Measurements from ENCODE around the gene ARMC12. TPM values are rescaled to one million over a fixed set of nuclear protein-coding genes. Genes with fewer than 3 reads are reported as not detected.

ARMC12 gene
- total and polyA plus RNA-seq, 10 of the 15 experiments (the other 5 are each of a cell fraction or from before 2014, with no cell fraction given): 0.10 to 1.6 (median 0.62) TPM

DNA sequence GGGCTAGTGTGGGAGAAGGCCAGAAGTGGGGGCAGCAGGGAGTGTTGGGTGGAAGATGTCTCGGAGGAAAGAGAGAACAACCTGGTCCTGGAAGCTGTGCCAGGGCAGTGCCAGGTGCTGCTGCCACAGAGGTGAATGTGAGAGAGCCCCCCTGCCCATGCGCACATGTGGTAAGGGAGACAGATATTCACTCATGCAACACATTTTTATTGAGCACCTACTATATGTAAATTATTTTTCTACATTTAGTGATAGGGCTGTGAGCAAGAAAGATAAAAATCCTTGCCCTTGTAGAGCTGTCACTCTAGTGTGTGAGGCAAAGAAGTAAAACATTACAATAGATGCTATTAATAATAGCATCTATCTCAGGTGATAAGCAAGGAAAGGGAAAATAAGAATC is 44.5 kb downstream of the ARMC12 start:
- no peak for ATAC-seq
- Histone ChIP-seq H3K79me2 (ENCODE audit: control insufficient read depth, insufficient read depth, low read length) (no peaks in the 10 kb centered on the region), H3K4me2 (ENCODE audit: control insufficient read depth, insufficient read depth) (no peak overlapping the region), H3K4me1 (ENCODE audit: control insufficient read depth, insufficient read depth, low read length) (no peaks in the 10 kb centered on the region), H4K20me1 (ENCODE audit: control insufficient read depth, insufficient read depth) (no peaks in the 10 kb centered on the region), H3K9ac (ENCODE audit: control insufficient read depth, insufficient read depth, low read length) (no peak overlapping the region), H2AFZ (ENCODE audit: control insufficient read depth, low read depth, low read length) (no peak overlapping the region), H3K9me3 (replicated peaks; ENCODE audit: control insufficient read depth, insufficient read depth, low read length) (no peaks in the 10 kb centered on the region), H3K36me3 (ENCODE audit: control insufficient read depth in 2 of 2, insufficient read depth in 2 of 2, low read length in 1 of 2) (no peaks in the 10 kb centered on the region), H3K4me3 (no peak overlapping the region), H3K27me3 (replicated peaks in 1 of 2; ENCODE audit: control insufficient read depth in 2 of 2, insufficient read depth in 2 of 2, low read length in 1 of 2) (no peaks in the 10 kb centered on the region; a peak in 1 of 4 replicates), H3K27ac (ENCODE audit: control insufficient read depth, insufficient read depth) (no peak overlapping the region)
- 55% methylated on average over 2 of the region's 2 CpGs for WGBS (ENCODE audit: insufficient coverage, insufficient replicate concordance, low lambda C conversion rate, missing lambda C conversion rate)
- ChIA-PET SMC1A (ENCODE audit: uncharacterized antibody, unreplicated experiment) (no interaction called here), POLR2A (no interaction called here), CTCF (no interaction called here), RAD21 (ENCODE audit: unreplicated experiment) (no interaction called here)
- FAIRE-seq: no peak
- in situ Hi-C loops (cut with MboI) (no loop called here), intact Hi-C loops (cut with micrococcal nuclease; ENCODE audit: unreplicated experiment) (no loop called here)
- DNase-seq (ENCODE audit: low read depth, low spot score): no peak
- TF ChIP-seq SMAD5 (IDR thresholded peaks at IDR 0.05; ENCODE audit: low read depth) (no peak), ASH2L (IDR thresholded peaks at IDR 0.05; ENCODE audit: borderline replicate concordance, low read depth) (no peak), POLR2AphosphoS5 (IDR thresholded peaks at IDR 0.05; ENCODE audit: low read length) (no peak), MXI1 (IDR thresholded peaks at IDR 0.05; ENCODE audit: low read depth, low read length) (no peak), ETV6 (conservative IDR thresholded peaks at IDR 0.05 in 1 of 2, IDR thresholded peaks at IDR 0.05 in 1 of 2; ENCODE audit: borderline replicate concordance in 1 of 2, low read depth in 1 of 2) (no peak), LARP7 (IDR thresholded peaks at IDR 0.05) (no peak), SMARCA5 (IDR thresholded peaks at IDR 0.05) (no peak), PAX5 (IDR thresholded peaks at IDR 0.05; ENCODE audit: borderline replicate concordance, low read depth, low read length) (no peak)
- TF ChIP-seq, protein P1, sequence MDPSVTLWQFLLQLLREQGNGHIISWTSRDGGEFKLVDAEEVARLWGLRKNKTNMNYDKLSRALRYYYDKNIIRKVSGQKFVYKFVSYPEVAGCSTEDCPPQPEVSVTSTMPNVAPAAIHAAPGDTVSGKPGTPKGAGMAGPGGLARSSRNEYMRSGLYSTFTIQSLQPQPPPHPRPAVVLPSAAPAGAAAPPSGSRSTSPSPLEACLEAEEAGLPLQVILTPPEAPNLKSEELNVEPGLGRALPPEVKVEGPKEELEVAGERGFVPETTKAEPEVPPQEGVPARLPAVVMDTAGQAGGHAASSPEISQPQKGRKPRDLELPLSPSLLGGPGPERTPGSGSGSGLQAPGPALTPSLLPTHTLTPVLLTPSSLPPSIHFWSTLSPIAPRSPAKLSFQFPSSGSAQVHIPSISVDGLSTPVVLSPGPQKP (IDR thresholded peaks at IDR 0.05; ENCODE audit: low read depth, low read length): no peak
- no TSS peak for BruUV-seq (replicated peaks)

Measured in GM12878 (cell line).